NCI-H2029 (cell line): ENCODE data around the gene RIT1.

Experiments used
- DNase-seq: peaks from one replicate; lab custom pipeline; 2025; lab: John Stamatoyannopoulos, UW

RIT1 gene

DNA sequence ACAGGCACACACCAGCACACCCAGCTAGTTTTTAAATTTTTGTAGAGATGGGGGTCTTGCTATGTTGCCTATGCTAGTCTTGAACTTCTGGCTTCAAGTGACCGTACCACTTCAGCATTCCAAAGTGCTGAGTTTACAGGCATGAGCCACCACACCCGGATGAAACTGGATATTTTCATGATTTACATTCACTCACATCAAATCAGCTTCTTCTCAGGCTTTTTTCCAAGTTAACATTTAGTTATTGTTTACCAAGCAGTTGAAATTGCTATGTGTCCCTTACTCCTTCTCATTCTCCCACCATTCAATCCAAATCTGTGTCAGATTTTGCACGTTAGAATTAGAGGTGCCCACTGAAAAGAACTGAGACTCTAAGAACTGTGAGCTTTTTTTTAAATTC lies 18.4 kb downstream of the RIT1 start:
- DNase-seq = no peak

- no peak for DNase-seq
These were observed 20.9 kb downstream of the RIT1 start for GRCh38 chr1:155890251-155890650.

GRCh38 chr1:155889566-155889965 lies 21.6 kb downstream of the RIT1 start:
- no peak for DNase-seq

- DNase-seq = no peak
These were observed 22.7 kb downstream of the RIT1 start for GRCh38 chr1:155888481-155888880.

GRCh38 chr1:155884982-155885381 lies 26.2 kb downstream of the RIT1 start:
- DNase-seq = no peak

DNA sequence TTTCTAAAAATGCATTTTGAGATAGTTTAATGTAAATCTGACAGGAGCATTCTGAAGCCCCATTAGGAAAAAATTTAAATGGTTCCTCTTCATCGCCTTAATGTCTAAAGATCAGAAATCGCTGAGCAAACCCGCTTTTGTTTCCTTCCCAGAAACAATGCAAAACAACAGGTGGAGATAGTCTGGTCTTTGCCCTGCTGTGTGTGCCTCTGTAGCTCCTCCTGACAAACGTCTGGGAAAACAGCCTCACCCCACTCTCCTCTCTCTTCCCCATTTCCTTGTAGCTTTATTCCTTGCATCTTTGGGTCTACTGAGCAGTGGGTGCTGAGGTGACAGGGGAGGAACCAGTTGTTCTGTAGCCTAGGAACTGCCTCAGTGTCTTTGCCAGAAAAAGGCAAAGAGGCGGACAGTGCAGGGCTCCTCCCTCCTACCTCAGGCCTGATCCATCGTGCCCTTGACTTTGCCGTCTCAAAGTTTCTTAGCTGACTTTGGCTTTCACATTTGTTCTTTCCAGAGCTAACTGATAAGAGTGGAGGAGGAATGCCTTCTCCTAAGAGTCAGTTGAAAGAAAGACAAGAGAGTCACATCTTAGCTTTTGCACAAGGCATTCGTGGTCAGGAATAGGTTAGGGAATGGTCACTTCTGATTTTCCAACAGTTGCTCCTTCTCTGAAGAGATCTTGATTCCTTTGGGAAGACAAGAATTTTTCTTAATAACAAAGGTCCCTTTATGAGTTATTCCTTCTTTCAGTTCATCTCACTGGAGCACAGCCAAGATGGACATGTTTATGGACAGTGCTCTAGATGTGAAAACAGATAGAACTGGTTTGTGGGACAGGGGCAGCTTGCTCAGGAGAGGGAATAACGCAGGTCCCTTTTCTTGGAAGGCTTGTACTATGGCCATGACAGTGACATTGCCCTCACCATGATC lies 26.9 kb downstream of the RIT1 start:
- no peak for DNase-seq

DNA sequence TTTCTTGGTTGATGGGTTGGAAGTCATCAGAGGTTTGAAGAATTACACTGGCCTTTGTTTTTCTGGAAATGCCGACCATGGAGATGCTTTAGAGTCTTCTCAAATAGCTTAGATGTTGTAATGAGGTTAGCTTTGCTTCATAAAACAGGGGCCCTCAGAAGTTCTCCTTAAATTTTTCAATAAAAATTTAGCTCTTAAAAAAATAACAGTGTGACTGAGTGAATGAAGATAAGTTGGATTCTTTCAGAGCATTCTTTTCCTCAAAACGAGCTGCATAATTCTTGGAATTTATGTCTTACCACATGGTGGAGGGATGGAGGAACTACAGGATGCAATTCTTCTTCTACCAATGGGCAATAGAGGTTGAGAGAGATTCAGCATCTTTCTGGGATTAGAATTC lies 28.4 kb downstream of the RIT1 start:
- DNase-seq = no peak

GRCh38 chr1:155882235-155882634 lies 28.9 kb downstream of the RIT1 start:
- DNase-seq = no peak

DNA sequence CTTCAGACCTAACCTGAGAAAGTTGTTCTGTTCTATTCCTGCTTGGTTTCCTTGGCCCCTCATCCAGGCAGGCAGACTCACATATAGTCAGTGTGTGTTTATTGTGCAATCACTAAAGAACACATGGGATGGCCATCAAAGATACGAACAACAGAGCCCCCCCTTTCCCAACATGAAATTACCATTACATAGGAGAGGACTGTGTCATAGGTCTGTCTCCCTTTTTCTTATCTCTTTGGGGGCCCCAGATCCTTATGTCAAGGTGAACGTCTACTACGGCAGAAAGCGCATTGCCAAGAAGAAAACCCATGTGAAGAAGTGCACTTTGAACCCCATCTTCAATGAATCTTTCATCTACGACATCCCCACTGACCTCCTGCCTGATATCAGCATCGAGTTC lies 30.2 kb downstream of the RIT1 start:
- DNase-seq = no peak

DNA sequence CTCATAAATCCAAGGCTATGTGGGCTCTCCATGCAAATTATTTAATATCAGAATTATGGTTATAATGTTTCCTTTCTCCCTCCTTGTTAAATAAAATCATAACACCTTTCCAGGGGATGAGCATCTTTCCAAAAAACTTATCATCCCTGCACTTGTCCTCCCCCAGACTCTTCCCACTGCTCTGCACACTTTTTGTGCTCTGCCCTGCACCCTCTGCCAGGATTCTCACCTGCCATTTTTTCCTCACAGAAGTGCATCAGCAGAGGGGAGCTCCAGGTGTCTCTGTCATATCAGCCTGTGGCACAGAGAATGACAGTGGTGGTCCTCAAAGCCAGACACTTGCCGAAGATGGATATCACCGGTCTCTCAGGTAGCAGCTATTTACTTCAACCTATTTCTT lies 30.9 kb downstream of the RIT1 start:
- no peak for DNase-seq

DNA sequence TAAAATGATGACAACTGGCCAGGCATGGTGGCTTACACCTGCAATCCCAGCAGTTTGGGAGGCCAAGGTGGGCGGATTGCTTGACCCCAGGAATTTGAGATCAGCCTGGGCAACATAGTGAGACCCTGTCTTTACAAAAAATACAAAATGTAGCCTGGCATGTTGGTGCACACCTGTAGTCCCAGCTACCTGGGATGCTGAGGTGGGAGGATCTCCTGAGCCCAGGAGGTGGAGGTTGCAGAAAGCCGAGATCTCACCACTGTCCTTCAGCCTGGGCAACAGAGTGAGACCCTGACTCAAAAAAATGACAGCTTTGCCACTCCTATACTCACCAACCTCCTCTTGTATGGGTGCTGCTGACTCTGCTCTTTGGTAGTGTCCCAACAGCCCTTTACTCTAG lies 33.2 kb downstream of the RIT1 start:
- DNase-seq = no peak

DNA sequence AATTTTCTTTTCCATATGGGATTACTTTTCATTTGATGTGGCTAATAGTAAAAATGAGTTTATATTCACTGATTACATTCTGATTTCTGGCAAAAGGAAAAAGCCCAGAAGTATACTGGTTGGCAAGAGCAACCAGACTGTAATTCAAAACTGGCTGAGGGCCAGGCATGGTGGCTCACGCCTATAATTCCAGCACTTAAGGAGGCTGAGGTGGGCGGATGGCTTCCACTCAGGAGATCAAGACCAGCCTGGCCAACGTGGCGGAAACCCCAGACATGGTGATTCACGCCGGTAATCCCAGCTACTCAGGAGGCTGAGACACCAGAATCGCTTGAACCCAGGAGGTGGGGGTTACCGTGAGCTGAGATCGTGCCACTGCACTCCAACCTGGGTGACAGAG lies 37.3 kb downstream of the RIT1 start:
- DNase-seq = peak; percentile 29

- DNase-seq = no peak
These were observed 38.6 kb downstream of the RIT1 start for GRCh38 chr1:155872527-155872926.

GRCh38 chr1:155871390-155871789 lies 39.8 kb downstream of the RIT1 start:
- DNase-seq = peak; percentile 46

DNA sequence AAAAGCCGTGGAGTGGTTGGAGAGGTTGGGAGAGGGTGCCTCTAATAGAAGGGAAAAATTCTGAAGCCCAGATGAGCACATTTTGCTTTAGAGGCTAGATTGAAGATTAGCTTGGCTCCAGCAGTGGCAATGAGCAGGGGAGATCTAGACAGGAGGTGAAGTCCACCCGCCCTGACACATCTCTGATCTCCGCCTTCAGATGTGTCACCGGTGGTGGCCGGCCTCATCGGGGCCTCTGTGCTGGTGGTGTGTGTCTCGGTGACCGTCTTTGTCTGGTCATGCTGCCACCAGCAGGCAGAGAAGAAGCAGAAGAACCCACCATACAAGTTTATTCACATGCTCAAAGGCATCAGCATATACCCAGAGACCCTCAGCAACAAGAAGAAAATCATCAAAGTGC lies 43.4 kb downstream of the RIT1 start:
- no peak for DNase-seq

DNA sequence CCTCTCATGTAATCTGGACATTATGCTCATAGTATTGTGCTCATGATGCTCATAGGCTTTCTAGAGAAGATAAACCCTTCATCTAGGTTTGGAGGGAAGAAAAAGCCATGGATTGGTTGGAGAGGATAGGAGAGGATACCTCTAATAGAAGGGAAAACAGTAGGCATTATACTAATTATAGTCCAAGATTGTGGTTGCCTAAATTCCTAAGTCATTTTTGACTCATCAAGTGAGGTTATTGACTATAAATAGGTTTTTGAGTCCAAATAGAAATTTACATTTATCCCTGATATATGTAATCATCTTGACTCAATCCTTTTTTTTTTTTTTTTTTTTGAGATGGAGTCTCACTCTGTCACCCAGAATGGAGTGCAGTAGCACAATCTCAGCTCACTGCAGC lies 46.8 kb downstream of the RIT1 start:
- no peak for DNase-seq

DNA sequence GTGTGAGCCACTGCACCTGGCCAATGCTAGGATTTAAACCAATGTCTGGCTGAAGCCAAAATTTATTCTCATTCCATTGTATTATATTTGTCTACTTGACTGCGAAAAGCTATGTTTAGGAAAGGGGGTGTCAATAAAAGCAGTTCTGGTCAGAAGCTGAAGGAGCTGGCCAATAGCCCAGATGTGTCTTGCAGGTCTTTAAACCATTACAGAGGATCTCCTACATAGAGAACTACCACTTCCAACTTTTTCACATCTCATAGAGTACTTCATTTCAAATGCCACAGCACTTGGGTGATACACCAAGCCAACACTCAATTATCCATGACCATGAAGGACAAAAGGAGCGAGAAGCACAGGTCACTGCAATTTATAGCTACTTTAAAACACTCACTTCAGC lies 49.3 kb downstream of the RIT1 start:
- DNase-seq = no peak

DNA sequence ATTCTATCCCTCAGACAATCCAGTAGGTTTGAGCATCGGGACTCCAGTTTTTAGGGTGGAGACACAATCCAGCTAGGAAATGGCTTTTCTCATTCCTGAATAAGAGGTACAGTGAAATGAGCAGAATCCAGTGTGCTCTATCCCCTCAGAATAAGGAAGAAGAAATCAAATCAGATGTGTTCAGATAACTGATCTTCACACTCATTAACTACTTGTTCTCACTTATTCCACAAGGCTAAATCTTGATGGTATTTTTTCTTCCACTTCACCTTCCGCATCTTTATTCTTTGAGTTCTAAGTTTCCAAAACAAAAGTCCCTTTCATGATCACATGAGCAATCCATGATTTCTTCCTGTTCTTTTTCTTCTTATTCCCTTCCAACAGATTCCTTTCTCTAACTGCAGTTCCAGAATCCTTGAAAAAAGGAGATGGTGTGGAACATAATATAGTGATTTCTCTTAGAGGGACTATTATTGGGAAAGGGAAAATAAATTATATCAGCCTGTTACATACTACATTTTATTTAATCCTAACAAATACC lies 50.1 kb downstream of the RIT1 start:
- DNase-seq = no peak

GRCh38 chr1:155859881-155860871 lies 51.0 kb downstream of the RIT1 start:
- peak; percentile 11 for DNase-seq

- peak; percentile 98 for DNase-seq
These were observed 51.8 kb downstream of the RIT1 start, which contains the start of gene SYT11 for GRCh38 chr1:155859234-155859829. Gene SYT11 (plus strand): TSS chr1:155859567. CDS start chr1:155859762, 195 bp downstream.

GRCh38 chr1:155858800-155859233 lies 52.3 kb downstream of the RIT1 start:
- no peak for DNase-seq
